ENCODE measurements around the gene HHATL.

Gene HHATL

DNA sequence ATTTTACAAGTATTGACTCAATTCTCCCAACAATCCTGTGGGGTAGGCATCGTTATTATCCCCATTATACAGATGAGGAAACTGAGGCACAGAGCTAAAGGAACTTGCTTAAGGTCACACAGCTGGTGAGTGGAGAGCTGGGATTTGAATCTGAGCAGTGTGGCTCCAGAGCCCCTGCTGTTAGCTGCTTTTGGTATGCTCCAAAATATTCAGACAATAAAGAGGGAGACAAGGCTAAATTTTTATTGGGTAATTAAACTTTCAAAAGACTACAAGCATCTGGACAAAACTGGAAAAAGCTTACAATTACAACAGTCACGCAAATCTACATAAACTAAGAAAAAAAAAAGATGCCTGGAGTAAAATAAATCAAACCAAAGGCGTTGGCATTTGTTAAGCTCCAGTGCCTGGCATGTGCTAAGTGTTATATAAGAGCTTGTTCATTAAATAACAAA is 42.7 kb upstream of the HHATL start:
- DNase-seq (ENCODE audit: insufficient read length, low spot score) (no peak), FAIRE-seq (no peak)
- TF ChIP-seq POU2F2 (IDR thresholded peaks at IDR 0.05; ENCODE audit: low read depth, low read length) (no peak), POLR2A (IDR thresholded peaks at IDR 0.05; ENCODE audit: low read depth, low read length) (no peak), POLR2AphosphoS5 (IDR thresholded peaks at IDR 0.05; ENCODE audit: low read depth, low read length) (no peak), TAF1 (IDR thresholded peaks at IDR 0.05; ENCODE audit: low read depth, low read length) (no peak), SPI1 (IDR thresholded peaks at IDR 0.05; ENCODE audit: low read depth, low read length) (no peak), PAX5 (IDR thresholded peaks at IDR 0.05; ENCODE audit: insufficient read depth, low read length, severe bottlenecking) (no peak)

- FAIRE-seq (no peak), DNase-seq (ENCODE audit: insufficient read length, low spot score) (no peak)
- TF ChIP-seq POLR2AphosphoS5 (IDR thresholded peaks at IDR 0.05; ENCODE audit: low read depth, low read length) (no peak), PAX5 (IDR thresholded peaks at IDR 0.05; ENCODE audit: insufficient read depth, low read length, severe bottlenecking) (no peak), SPI1 (IDR thresholded peaks at IDR 0.05; ENCODE audit: low read depth, low read length) (no peak), POLR2A (IDR thresholded peaks at IDR 0.05; ENCODE audit: low read depth, low read length) (no peak), POU2F2 (IDR thresholded peaks at IDR 0.05; ENCODE audit: low read depth, low read length) (no peak), TAF1 (IDR thresholded peaks at IDR 0.05; ENCODE audit: low read depth, low read length) (no peak)
These were observed 40.8 kb upstream of the HHATL start for GRCh38 chr3:42743204-42743995.

DNA sequence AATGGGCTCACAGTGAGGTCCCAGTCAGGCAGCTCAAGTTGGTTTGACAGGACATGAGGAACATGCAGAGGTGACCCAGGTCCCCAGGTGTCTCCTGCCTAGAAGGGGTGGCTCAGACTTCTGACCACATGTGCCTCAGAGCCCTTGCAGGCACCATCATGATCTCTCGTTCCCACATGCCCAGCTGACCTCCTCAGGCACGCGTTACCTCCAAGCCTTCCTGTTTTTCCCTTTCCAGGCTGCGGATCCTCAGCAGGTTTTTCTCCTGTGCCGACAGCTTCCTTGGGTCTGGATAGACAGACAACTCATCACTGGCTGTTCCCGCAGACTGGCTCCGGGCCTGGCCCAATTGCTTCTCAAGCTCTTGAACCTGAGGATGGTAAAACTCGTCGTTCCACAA is 40.1 kb upstream of the HHATL start:
- DNase-seq (ENCODE audit: insufficient read length, low spot score) = no peak
- no peak for FAIRE-seq
- no peak for TF ChIP-seq POLR2A (IDR thresholded peaks at IDR 0.05; ENCODE audit: low read depth, low read length)
- no peak for TF ChIP-seq SPI1 (IDR thresholded peaks at IDR 0.05; ENCODE audit: low read depth, low read length)
- TF ChIP-seq PAX5 (IDR thresholded peaks at IDR 0.05; ENCODE audit: insufficient read depth, low read length, severe bottlenecking) = no peak
- no peak for TF ChIP-seq POLR2AphosphoS5 (IDR thresholded peaks at IDR 0.05; ENCODE audit: low read depth, low read length)
- no peak for TF ChIP-seq POU2F2 (IDR thresholded peaks at IDR 0.05; ENCODE audit: low read depth, low read length)
- no peak for TF ChIP-seq TAF1 (IDR thresholded peaks at IDR 0.05; ENCODE audit: low read depth, low read length)

- FAIRE-seq = no peak
- no peak for TF ChIP-seq PAX5 (IDR thresholded peaks at IDR 0.05; ENCODE audit: insufficient read depth, low read length, severe bottlenecking)
- no peak for TF ChIP-seq POLR2AphosphoS5 (IDR thresholded peaks at IDR 0.05; ENCODE audit: low read depth, low read length)
- no peak for TF ChIP-seq SPI1 (IDR thresholded peaks at IDR 0.05; ENCODE audit: low read depth, low read length)
- TF ChIP-seq TAF1 (IDR thresholded peaks at IDR 0.05; ENCODE audit: low read depth, low read length) = no peak
- no peak for TF ChIP-seq POLR2A (IDR thresholded peaks at IDR 0.05; ENCODE audit: low read depth, low read length)
- TF ChIP-seq POU2F2 (IDR thresholded peaks at IDR 0.05; ENCODE audit: low read depth, low read length) = no peak
- DNase-seq (ENCODE audit: insufficient read length, low spot score) = no peak
These were observed 39.7 kb upstream of the HHATL start for GRCh38 chr3:42742259-42742658.

GRCh38 chr3:42741796-42742195 is 39.2 kb upstream of the HHATL start:
- no peak for DNase-seq (ENCODE audit: insufficient read length, low spot score)
- FAIRE-seq = no peak
- TF ChIP-seq POU2F2 (IDR thresholded peaks at IDR 0.05; ENCODE audit: low read depth, low read length) (no peak), SPI1 (IDR thresholded peaks at IDR 0.05; ENCODE audit: low read depth, low read length) (no peak), POLR2AphosphoS5 (IDR thresholded peaks at IDR 0.05; ENCODE audit: low read depth, low read length) (no peak)

DNA sequence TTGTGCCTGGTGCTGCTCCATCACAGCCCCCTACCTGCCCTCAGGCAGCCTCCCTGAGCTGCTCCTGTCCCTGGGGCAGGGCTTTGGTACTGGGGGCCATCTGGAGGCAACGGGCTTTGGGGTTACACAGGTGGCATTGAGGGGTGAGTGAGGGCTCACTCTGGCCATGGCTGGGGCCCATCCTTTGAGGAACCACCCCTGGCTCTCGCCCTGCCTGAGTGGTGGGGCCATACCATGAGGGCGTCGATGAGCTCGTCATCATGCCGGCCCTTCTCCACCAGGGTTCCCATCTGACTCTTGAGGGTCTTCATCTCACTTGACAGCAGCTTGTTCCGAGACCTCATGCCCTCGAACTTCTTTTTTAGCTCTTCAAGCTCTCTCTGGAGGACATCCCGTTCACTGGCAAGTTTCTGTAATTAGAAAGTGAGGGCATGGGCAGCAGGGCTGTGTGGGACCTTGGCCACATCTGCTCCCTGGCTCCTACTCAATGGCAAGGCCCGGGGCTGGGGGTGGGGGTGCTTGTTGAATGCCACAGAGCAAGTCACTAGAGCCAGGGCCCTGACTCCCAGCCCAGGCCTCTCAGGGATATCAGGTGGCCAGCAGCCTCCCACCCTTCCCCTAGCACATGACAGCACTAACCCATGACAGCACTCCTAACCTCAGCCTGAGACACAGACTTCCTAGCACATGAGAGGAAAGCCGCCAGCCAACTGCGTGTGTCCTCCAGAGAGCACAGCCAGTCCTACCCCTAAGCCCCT is 37.0 kb upstream of the HHATL start:
- FAIRE-seq (no peak), DNase-seq (ENCODE audit: insufficient read length, low spot score) (no peak)
- TF ChIP-seq SPI1 (IDR thresholded peaks at IDR 0.05; ENCODE audit: low read depth, low read length) (no peak), PAX5 (IDR thresholded peaks at IDR 0.05; ENCODE audit: insufficient read depth, low read length, severe bottlenecking) (no peak), POU2F2 (IDR thresholded peaks at IDR 0.05; ENCODE audit: low read depth, low read length) (no peak), POLR2AphosphoS5 (IDR thresholded peaks at IDR 0.05; ENCODE audit: low read depth, low read length) (no peak), TAF1 (IDR thresholded peaks at IDR 0.05; ENCODE audit: low read depth, low read length) (no peak), POLR2A (IDR thresholded peaks at IDR 0.05; ENCODE audit: low read depth, low read length) (no peak)

DNA sequence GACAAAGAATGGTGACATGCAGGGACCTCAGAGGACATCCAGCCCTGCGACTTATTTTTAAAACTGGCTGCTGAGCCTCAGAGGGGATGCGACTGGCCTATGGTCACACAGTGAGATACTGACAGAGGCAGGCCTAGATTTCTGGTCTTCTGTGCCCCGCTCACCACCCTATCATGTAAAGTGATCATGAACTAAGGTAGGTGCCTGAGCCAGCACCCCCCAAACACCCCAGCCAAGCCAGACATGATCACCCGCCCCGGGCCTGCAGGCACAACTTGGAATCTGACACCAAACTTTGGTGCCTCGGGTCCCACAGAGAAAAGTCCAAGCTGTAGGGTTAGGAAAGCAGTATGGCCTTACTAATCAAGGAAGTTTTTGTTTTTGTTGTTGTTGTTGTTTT is 33.9 kb upstream of the HHATL start:
- FAIRE-seq = no peak
- TF ChIP-seq POU2F2 (IDR thresholded peaks at IDR 0.05; ENCODE audit: low read depth, low read length) = no peak
- TF ChIP-seq PAX5 (IDR thresholded peaks at IDR 0.05; ENCODE audit: insufficient read depth, low read length, severe bottlenecking) = no peak
- no peak for TF ChIP-seq POLR2A (IDR thresholded peaks at IDR 0.05; ENCODE audit: low read depth, low read length)
- no peak for TF ChIP-seq TAF1 (IDR thresholded peaks at IDR 0.05; ENCODE audit: low read depth, low read length)
- TF ChIP-seq POLR2AphosphoS5 (IDR thresholded peaks at IDR 0.05; ENCODE audit: low read depth, low read length) = no peak
- TF ChIP-seq SPI1 (IDR thresholded peaks at IDR 0.05; ENCODE audit: low read depth, low read length) = no peak
- DNase-seq (ENCODE audit: insufficient read length, low spot score) = no peak

- no peak for DNase-seq (ENCODE audit: insufficient read length, low spot score)
- no peak for TF ChIP-seq POU2F2 (IDR thresholded peaks at IDR 0.05; ENCODE audit: low read depth, low read length)
- TF ChIP-seq POLR2A (IDR thresholded peaks at IDR 0.05; ENCODE audit: low read depth, low read length) = no peak
- no peak for TF ChIP-seq TAF1 (IDR thresholded peaks at IDR 0.05; ENCODE audit: low read depth, low read length)
- no peak for TF ChIP-seq POLR2AphosphoS5 (IDR thresholded peaks at IDR 0.05; ENCODE audit: low read depth, low read length)
- no peak for TF ChIP-seq PAX5 (IDR thresholded peaks at IDR 0.05; ENCODE audit: insufficient read depth, low read length, severe bottlenecking)
- TF ChIP-seq SPI1 (IDR thresholded peaks at IDR 0.05; ENCODE audit: low read depth, low read length) = no peak
- no peak for FAIRE-seq
These were observed 33.5 kb upstream of the HHATL start for GRCh38 chr3:42736081-42736480.

DNA sequence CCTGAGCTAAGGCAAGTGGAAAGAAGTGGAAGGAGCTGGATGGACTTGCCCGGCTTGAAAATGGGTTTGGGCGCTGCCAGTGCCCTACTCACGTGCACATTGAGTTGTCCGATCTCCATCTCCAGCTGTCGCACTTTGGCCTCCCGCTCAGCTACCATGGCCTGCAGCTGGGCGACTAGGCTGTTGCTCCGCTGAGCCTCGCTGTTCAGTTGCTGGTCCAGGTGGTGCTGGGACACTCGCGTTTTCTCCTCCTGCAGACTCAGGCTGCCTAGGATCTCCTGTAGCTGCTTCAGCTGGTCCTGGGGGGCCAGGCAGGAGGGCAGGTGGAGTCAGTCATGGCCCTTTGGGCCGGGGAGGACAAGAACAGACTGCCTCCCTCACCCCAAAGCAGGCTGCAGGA is 33.0 kb upstream of the HHATL start:
- FAIRE-seq (no peak), DNase-seq (ENCODE audit: insufficient read length, low spot score) (no peak)
- TF ChIP-seq PAX5 (IDR thresholded peaks at IDR 0.05; ENCODE audit: insufficient read depth, low read length, severe bottlenecking) (no peak), TAF1 (IDR thresholded peaks at IDR 0.05; ENCODE audit: low read depth, low read length) (no peak), POLR2AphosphoS5 (IDR thresholded peaks at IDR 0.05; ENCODE audit: low read depth, low read length) (no peak), POLR2A (IDR thresholded peaks at IDR 0.05; ENCODE audit: low read depth, low read length) (no peak), POU2F2 (IDR thresholded peaks at IDR 0.05; ENCODE audit: low read depth, low read length) (no peak), SPI1 (IDR thresholded peaks at IDR 0.05; ENCODE audit: low read depth, low read length) (no peak)
